HCT116 (cell line): ENCODE data around the gene NXF1. TPM values are rescaled to one million over a fixed set of nuclear protein-coding genes. Genes with fewer than 3 reads are reported as not detected.

ENCODE experiments used
- ATAC-seq: fragments of 200-7000 bp; cut with Tn5 transposase; 2 replicates; pipeline ENCODE4 v1.9.1; 2020; ENCODE audit warnings: mild to moderate bottlenecking, moderate library complexity
- Bru-seq: library from RNA; stranded (reverse); fragments of 400-500 nt; gene quantifications from one replicate; lab custom pipeline; 2021; lab: Mats Ljungman, UMichigan
- BruChase-seq, 2 experiments: library from RNA; stranded (reverse); fragments of 400-500 nt; gene quantifications; one replicate each; lab custom pipeline; 2021; lab: Mats Ljungman, UMichigan
- BruUV-seq: library from RNA; stranded (reverse); fragments of 400-500 nt; replicated peaks from 2 replicates; lab custom pipeline; 2021; lab: Mats Ljungman, UMichigan
- CTCF ChIA-PET: fragments of 300-600 bp; sonication (Branson Sonifier 250); formaldehyde crosslinking; loops from one replicate; lab custom pipeline; 2021; ENCODE audit warnings: antibody characterized with exemption; lab: Charles Lee
- POLR2A ChIA-PET: fragments of 300-600, 350-600 bp; sonication (Branson Sonifier 250); formaldehyde crosslinking; loops from one replicate; lab custom pipeline; 2021; ENCODE audit warnings: antibody characterized with exemption; lab: Charles Lee
- RAD21 ChIA-PET, 2 experiments: fragments of 300-600 bp; sonication (Branson Sonifier 250); formaldehyde crosslinking; loops; one replicate each; lab custom pipeline; 2023; ENCODE audit warnings: low total read pairs in 2 of 2; ENCODE audit not compliant: uncharacterized antibody in 2 of 2, unreplicated experiment in 2 of 2, low non-redundant PET in 1 of 2; lab: Charles Lee
- DNase-seq: peaks from one replicate; pipeline ENCODE4 v3.0.0-alpha.2; 2010; ENCODE audit warnings: low read depth, low spot score
- H2AFZ ChIP-seq: fragments of 200-600 bp; shearing (Covaris generic), sonication (generic); 2 replicates; pipeline ENCODE4 v1.6.1; 2017; ENCODE audit warnings: low read depth, mixed run types, mixed read lengths, antibody characterized with exemption, low read length; ENCODE audit not compliant: poor library complexity, severe bottlenecking
- H3K27ac ChIP-seq: 2 replicates; pipeline ENCODE4 v1.5.1; 2012; ENCODE audit warnings: low read depth, low read length
- H3K27me3 ChIP-seq: fragments of 200-600 bp; sonication (generic); 2 replicates; pipeline ENCODE4 v1.6.1; 2016; ENCODE audit warnings: mixed run types, low read length, mixed read lengths; ENCODE audit not compliant: insufficient read depth
- H3K36me3 ChIP-seq, 2 experiments: fragments of 200-500 bp in 1 of 2; fragments of 200-600 bp in 1 of 2; sonication (Bioruptor generic) in 1 of 2; sonication (generic) in 1 of 2; 2 replicates each; pipeline versions ENCODE4 v1.5.1 to v1.6.1; 2014 to 2016; ENCODE audit warnings: low read length in 2 of 2, inconsistent platforms in 1 of 2, mixed read lengths in 1 of 2, mixed run types in 1 of 2; ENCODE audit not compliant: insufficient read depth in 2 of 2, control insufficient read depth in 1 of 2
- H3K4me1 ChIP-seq, 2 experiments: fragments of 200-600 bp in 1 of 2; sonication (generic) in 1 of 2; 2 replicates each; pipeline versions ENCODE4 v1.5.1 to v1.6.1; 2012 to 2017; ENCODE audit warnings: low read length in 2 of 2, inconsistent platforms in 1 of 2, mild to moderate bottlenecking in 1 of 2, mixed read lengths in 1 of 2, mixed run types in 1 of 2, moderate library complexity in 1 of 2; ENCODE audit not compliant: insufficient read depth in 2 of 2, control insufficient read depth in 1 of 2
- H3K4me2 ChIP-seq: fragments of 200-600 bp; sonication (generic); 2 replicates; pipeline ENCODE4 v1.6.1; 2017; ENCODE audit warnings: mixed run types, low read length, mixed read lengths
- H3K4me3 ChIP-seq, 2 experiments: fragments of 200-600 bp in 1 of 2; sonication (generic) in 1 of 2; replicated peaks in 1 of 2; 2 replicates each; pipeline ENCODE4 v1.5.1; 2011 to 2016; ENCODE audit warnings: low read length in 2 of 2, control low read depth in 1 of 2, low read depth in 1 of 2, mild to moderate bottlenecking in 1 of 2, mixed read lengths in 1 of 2, mixed run types in 1 of 2
- H3K79me2 ChIP-seq: fragments of 200-600 bp; sonication (generic); 2 replicates; pipeline ENCODE4 v1.6.1; 2017; ENCODE audit warnings: mild to moderate bottlenecking, mixed run types, low read length, moderate library complexity, mixed read lengths; ENCODE audit not compliant: insufficient read depth
- H3K9ac ChIP-seq: fragments of 200-600 bp; sonication (generic); 2 replicates; pipeline ENCODE4 v1.6.1; 2016; ENCODE audit warnings: low read length, mixed read lengths
- H3K9me2 ChIP-seq: fragments of 200-600 bp; sonication (generic), shearing (Covaris generic); 2 replicates; pipeline ENCODE4 v1.6.1; 2017; ENCODE audit warnings: mixed run types, mild to moderate bottlenecking, moderate library complexity; ENCODE audit not compliant: insufficient read depth
- H3K9me3 ChIP-seq, 2 experiments: fragments of 200-500 bp in 1 of 2; fragments of 200-600 bp in 1 of 2; sonication (Bioruptor generic) in 1 of 2; sonication (generic) in 1 of 2; 2 replicates each; pipeline ENCODE4 v1.6.1; 2014 to 2017; ENCODE audit warnings: low read length in 2 of 2, mixed read lengths in 2 of 2, inconsistent platforms in 1 of 2, low read depth in 1 of 2, mild to moderate bottlenecking in 1 of 2, mixed run types in 1 of 2, moderate library complexity in 1 of 2; ENCODE audit not compliant: control insufficient read depth in 1 of 2, insufficient read depth in 1 of 2
- H4K20me1 ChIP-seq: fragments of 200-600 bp; sonication (generic), shearing (Covaris generic); 2 replicates; pipeline ENCODE4 v1.6.1; 2017; ENCODE audit warnings: mixed run types, mild to moderate bottlenecking, moderate library complexity; ENCODE audit not compliant: insufficient read depth
- EGR1 ChIP-seq: IDR thresholded peaks from 2 replicates; pipeline ENCODE4 v1.6.1; 2012; ENCODE audit warnings: low read depth
- EZH2phosphoT487 ChIP-seq: fragments of 200-600 bp; IDR thresholded peaks from 2 replicates; pipeline ENCODE4 v1.6.1; 2018; ENCODE audit warnings: antibody characterized with exemption, borderline replicate concordance
- JUND ChIP-seq: IDR thresholded peaks from 2 replicates; pipeline ENCODE4 v1.6.1; 2012
- POLR2A ChIP-seq: IDR thresholded peaks from 2 replicates; pipeline ENCODE4 v1.7.0; 2011; ENCODE audit warnings: borderline replicate concordance; ENCODE audit not compliant: insufficient read depth, insufficient read length; ENCODE audit errors: extremely low read depth
- POLR2AphosphoS5 ChIP-seq: IDR thresholded peaks from 2 replicates; pipeline ENCODE4 v1.6.1; 2011; ENCODE audit warnings: mild to moderate bottlenecking, low read depth, low read length, moderate library complexity
- SIN3A ChIP-seq: IDR thresholded peaks from 2 replicates; pipeline ENCODE4 v1.6.1; 2012; ENCODE audit warnings: low read depth
- SP1 ChIP-seq: IDR thresholded peaks from 2 replicates; pipeline ENCODE4 v1.6.1; 2012; ENCODE audit warnings: low read depth
- SRF ChIP-seq: IDR thresholded peaks from 2 replicates; pipeline ENCODE4 v1.6.1; 2012; ENCODE audit warnings: low read depth
- TCF7L2 ChIP-seq: IDR thresholded peaks from 2 replicates; pipeline ENCODE4 v1.7.0; 2011; ENCODE audit warnings: borderline replicate concordance, inconsistent platforms; ENCODE audit not compliant: insufficient read depth, insufficient read length; ENCODE audit errors: extremely low read depth
- YY1 ChIP-seq: IDR thresholded peaks from 2 replicates; pipeline ENCODE4 v1.6.1; 2011; ENCODE audit warnings: low read length, low read depth, moderate library complexity, mild to moderate bottlenecking; ENCODE audit not compliant: insufficient replicate concordance; ENCODE audit errors: extremely low read depth
- ZFX ChIP-seq: fragments of 450-650 bp; IDR thresholded peaks from 2 replicates; pipeline ENCODE4 v1.6.1; 2017
- intact Hi-C: fragments of 100-400 bp; cut with micrococcal nuclease; formaldehyde crosslinking; loops from 2 replicates; pipeline ENCODE4 v1.10.0; 2022
- long read RNA-seq: library from polyadenylated mRNA; unstranded; transcript quantifications from one replicate; pipeline ENCODE4 v2.0.0, GENCODE V29; 2021; ENCODE audit not compliant: unreplicated experiment
- polyA plus RNA-seq: library from polyadenylated mRNA; unstranded; fragments of >200 nt; gene quantifications from 2 replicates; pipeline ENCODE4 v1.2.1, GENCODE V29; 2012; ENCODE audit warnings: missing spikeins
- total RNA-seq: library from RNA; stranded (reverse); gene quantifications from one replicate; pipeline ENCODE4 v1.2.1, GENCODE V29; 2021; ENCODE audit not compliant: unreplicated experiment
- TF ChIP-seq, protein P1 (sequence below): IDR thresholded peaks from 2 replicates; pipeline ENCODE4 v1.6.1; 2012
- TF ChIP-seq, protein P2 (sequence below), 3 experiments: fragments of 200-600 bp in 1 of 3; sonication (generic) in 1 of 3; IDR thresholded peaks in 2 of 3; conservative IDR thresholded peaks in 1 of 3; 2 replicates each; pipeline ENCODE4 v1.5.1; 2012 to 2017; ENCODE audit warnings: low read depth in 2 of 3, low read length in 2 of 3, antibody characterized with exemption in 1 of 3, borderline replicate concordance in 1 of 3, control low read depth in 1 of 3, mild to moderate bottlenecking in 1 of 3, mixed read lengths in 1 of 3, mixed run types in 1 of 3, moderate library complexity in 1 of 3; ENCODE audit not compliant: insufficient read depth in 1 of 3
- TF ChIP-seq, protein P3 (sequence below): IDR thresholded peaks from 2 replicates; pipeline ENCODE4 v1.6.1; 2011; ENCODE audit warnings: mild to moderate bottlenecking, low read length, moderate library complexity; ENCODE audit not compliant: insufficient replicate concordance; ENCODE audit errors: extremely low read depth
- TF ChIP-seq, protein P4 (sequence below): IDR thresholded peaks from 2 replicates; pipeline ENCODE4 v1.6.1; 2012

The NXF1 gene
- total RNA-seq: 55.5 TPM
- 49.2 and 53.3 TPM in 2 replicates for polyA plus RNA-seq
- percentile 81 among the genes with signal in this experiment for Bru-seq, nascent RNA
- percentile 94 among the genes with signal in this experiment for BruChase-seq, experiment 1, labeled RNA remaining after a 6-hour chase
- percentile 94 among the genes with signal in this experiment for BruChase-seq, experiment 2, labeled RNA remaining after a 2-hour chase
- long read RNA-seq, transcript NXF1-201 (21 exons, 2,346 nt): major isoform, 5 of 21 reads
- long read RNA-seq, partial matches to known transcripts: 12 of 21 reads
- long read RNA-seq, other reads (novel, unspliced or antisense): 4 of 21 reads

GRCh38 chr11:62805076-62805892, at the start of gene NXF1:
NXF1 (minus strand) TSS chr11:62805440; CDS start chr11:62805356, 84 bp downstream.
- H3K4me1 ChIP-seq: peaks cover 0 to 21% of the 10 kb centered on the region in 2 experiments; a peak in 3 of 4 replicates
- ChIA-PET CTCF (interaction anchor here (0.6 kb wide), 1 partner anchor 57 kb away, joined by 3 read pairs; no protein-coding TSS in a partner anchor), POLR2A (interaction anchor here (0.6 to 2.2 kb wide), 11 partner anchors 8 to 213 kb away, joined by 3 to 26 read pairs (median 5); partner anchors contain the start of genes STX5, TEX54, TMEM179B and WDR74), RAD21 (no interaction called here)
- ATAC-seq (peak; percentile 91), DNase-seq (peak; percentile 90)
- no peaks in the 10 kb centered on the region for H3K9me3 ChIP-seq
- H2AFZ ChIP-seq: peak within 1 kb of the TSS; percentile 64
- intact Hi-C loops: no loop called here
- peak within 1 kb of the TSS; percentile 89 for H3K9ac ChIP-seq
- H3K79me2 ChIP-seq: peaks cover 38% of the 10 kb centered on the region
- H3K9me2 ChIP-seq: no peaks in the 10 kb centered on the region
- peak within 1 kb of the TSS; percentile 68 to 79 for H3K4me3 ChIP-seq
- peak within 1 kb of the TSS; percentile 85 for H3K27ac ChIP-seq
- no peaks in the 10 kb centered on the region for H3K27me3 ChIP-seq
- no peaks in the 10 kb centered on the region for H4K20me1 ChIP-seq
- TF ChIP-seq SP1 (peak; percentile 89), POLR2A (peak; percentile 99), POLR2AphosphoS5 (peak; percentile 100), EGR1 (peak; percentile 61), JUND (peak; percentile 14; the same call in 1 of the 2 replicates), SIN3A (peak; percentile 99), SRF (peak; percentile 79; the same call in 1 of the 2 replicates), EZH2phosphoT487 (no peak), YY1 (peak; percentile 84), TCF7L2 (peak; percentile 85), ZFX (peak; percentile 93)
- TF ChIP-seq, protein P1, sequence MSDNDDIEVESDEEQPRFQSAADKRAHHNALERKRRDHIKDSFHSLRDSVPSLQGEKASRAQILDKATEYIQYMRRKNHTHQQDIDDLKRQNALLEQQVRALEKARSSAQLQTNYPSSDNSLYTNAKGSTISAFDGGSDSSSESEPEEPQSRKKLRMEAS: peak; percentile 32; the same call in 1 of the 2 replicates
- TF ChIP-seq, protein P2, sequence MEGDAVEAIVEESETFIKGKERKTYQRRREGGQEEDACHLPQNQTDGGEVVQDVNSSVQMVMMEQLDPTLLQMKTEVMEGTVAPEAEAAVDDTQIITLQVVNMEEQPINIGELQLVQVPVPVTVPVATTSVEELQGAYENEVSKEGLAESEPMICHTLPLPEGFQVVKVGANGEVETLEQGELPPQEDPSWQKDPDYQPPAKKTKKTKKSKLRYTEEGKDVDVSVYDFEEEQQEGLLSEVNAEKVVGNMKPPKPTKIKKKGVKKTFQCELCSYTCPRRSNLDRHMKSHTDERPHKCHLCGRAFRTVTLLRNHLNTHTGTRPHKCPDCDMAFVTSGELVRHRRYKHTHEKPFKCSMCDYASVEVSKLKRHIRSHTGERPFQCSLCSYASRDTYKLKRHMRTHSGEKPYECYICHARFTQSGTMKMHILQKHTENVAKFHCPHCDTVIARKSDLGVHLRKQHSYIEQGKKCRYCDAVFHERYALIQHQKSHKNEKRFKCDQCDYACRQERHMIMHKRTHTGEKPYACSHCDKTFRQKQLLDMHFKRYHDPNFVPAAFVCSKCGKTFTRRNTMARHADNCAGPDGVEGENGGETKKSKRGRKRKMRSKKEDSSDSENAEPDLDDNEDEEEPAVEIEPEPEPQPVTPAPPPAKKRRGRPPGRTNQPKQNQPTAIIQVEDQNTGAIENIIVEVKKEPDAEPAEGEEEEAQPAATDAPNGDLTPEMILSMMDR (IDR thresholded peaks at IDR 0.05 in 2 of 3, conservative IDR thresholded peaks at IDR 0.05 in 1 of 3; ENCODE audit: borderline replicate concordance in 1 of 3, insufficient read depth in 1 of 3, low read depth in 2 of 3, low read length in 2 of 3): no peak
- TF ChIP-seq, protein P3, sequence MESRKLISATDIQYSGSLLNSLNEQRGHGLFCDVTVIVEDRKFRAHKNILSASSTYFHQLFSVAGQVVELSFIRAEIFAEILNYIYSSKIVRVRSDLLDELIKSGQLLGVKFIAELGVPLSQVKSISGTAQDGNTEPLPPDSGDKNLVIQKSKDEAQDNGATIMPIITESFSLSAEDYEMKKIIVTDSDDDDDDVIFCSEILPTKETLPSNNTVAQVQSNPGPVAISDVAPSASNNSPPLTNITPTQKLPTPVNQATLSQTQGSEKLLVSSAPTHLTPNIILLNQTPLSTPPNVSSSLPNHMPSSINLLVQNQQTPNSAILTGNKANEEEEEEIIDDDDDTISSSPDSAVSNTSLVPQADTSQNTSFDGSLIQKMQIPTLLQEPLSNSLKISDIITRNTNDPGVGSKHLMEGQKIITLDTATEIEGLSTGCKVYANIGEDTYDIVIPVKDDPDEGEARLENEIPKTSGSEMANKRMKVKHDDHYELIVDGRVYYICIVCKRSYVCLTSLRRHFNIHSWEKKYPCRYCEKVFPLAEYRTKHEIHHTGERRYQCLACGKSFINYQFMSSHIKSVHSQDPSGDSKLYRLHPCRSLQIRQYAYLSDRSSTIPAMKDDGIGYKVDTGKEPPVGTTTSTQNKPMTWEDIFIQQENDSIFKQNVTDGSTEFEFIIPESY: peak; percentile 72
- TF ChIP-seq, protein P4, sequence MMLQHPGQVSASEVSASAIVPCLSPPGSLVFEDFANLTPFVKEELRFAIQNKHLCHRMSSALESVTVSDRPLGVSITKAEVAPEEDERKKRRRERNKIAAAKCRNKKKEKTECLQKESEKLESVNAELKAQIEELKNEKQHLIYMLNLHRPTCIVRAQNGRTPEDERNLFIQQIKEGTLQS: no peak
- H3K4me2 ChIP-seq: peak within 1 kb of the TSS; percentile 86
- peaks cover 21 to 23% of the 10 kb centered on the region in 2 experiments for H3K36me3 ChIP-seq
- no TSS peak for BruUV-seq
